PC-3 (cell line): ENCODE data around the gene COP1.

Experiments used
- CTCF ChIP-seq: fragments of 300-600 bp; sonication (generic); conservative IDR thresholded peaks from 2 replicates; pipeline ENCODE4 v1.5.1; 2017; ENCODE audit warnings: antibody characterized with exemption, low read depth, mild to moderate bottlenecking, low read length
- EZH2 ChIP-seq: fragments of 300-600 bp; sonication (generic); IDR thresholded peaks from one replicate; pipeline ENCODE4 v1.6.1; 2017; ENCODE audit warnings: antibody characterized with exemption, mild to moderate bottlenecking, low read length; ENCODE audit not compliant: unreplicated experiment

GRCh38 chr1:176049582-176049981 lies 157.5 kb downstream of the COP1 start:
- TF ChIP-seq EZH2 (no peak), CTCF (no peak)
